Measurements from ENCODE around the gene MLLT6. TPM values are rescaled to one million over a fixed set of nuclear protein-coding genes. Genes with fewer than 3 reads are reported as not detected.

MLLT6 gene
- total and polyA plus RNA-seq, 2 of the 13 experiments (the other 11 are each of a cell fraction or from before 2014, with no cell fraction given): 50.7 to 69.5 TPM

DNA sequence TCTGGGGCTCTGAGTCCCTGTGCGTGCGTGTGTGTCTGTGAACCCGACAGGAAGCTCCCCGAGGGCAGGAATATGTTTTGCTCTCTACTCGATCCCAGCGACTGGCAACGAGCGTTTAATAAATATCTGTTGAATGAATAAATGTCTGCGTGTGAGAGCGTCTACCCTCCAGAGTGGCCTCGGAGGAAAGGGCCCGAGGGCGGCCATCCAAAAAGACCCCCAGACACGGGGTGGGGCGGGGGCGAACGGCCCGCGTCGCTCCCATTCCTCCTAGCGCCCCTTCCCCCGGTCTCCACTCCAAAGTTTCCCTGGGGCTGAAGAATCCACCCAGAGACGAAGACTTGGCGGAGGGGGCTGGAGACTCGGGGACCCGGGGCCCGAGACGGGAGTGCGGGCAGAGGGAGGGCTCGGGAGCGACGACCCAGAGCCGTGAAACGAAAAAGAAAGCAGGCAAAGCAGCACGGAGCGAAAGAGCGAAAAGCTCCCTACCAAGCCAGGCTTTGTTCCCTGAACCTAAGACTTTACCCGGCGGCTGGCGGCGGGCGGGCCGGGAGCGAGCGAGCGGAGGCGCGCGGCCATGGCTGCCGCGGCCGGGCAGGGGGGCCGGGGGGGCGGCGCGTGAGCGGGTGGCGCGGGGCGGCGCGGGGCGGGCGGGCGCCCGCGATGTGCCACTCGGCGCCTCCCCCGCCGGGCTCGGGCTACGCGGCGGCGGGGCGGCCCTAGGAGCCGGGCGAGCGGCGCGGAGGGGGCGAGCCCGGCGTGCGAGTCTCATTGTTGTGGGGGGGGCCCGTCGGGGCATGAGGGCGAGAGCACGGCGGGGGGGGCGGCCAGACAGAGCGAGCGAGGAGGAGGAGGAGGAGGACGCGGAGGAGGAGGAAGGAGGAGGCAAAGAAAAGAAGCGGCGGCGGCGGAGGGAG, at the start of gene MLLT6 (continued):
- no peak for TF ChIP-seq NFIB (CRISPR knock-in tag; IDR thresholded peaks at IDR 0.05; ENCODE audit: borderline replicate concordance)
- TF ChIP-seq MXD4 (CRISPR knock-in tag; IDR thresholded peaks at IDR 0.05): no peak
- peak; percentile 31; the same call in 1 of the 2 replicates for TF ChIP-seq KLF6 (CRISPR knock-in tag; IDR thresholded peaks at IDR 0.05)
- TF ChIP-seq, protein P1, sequence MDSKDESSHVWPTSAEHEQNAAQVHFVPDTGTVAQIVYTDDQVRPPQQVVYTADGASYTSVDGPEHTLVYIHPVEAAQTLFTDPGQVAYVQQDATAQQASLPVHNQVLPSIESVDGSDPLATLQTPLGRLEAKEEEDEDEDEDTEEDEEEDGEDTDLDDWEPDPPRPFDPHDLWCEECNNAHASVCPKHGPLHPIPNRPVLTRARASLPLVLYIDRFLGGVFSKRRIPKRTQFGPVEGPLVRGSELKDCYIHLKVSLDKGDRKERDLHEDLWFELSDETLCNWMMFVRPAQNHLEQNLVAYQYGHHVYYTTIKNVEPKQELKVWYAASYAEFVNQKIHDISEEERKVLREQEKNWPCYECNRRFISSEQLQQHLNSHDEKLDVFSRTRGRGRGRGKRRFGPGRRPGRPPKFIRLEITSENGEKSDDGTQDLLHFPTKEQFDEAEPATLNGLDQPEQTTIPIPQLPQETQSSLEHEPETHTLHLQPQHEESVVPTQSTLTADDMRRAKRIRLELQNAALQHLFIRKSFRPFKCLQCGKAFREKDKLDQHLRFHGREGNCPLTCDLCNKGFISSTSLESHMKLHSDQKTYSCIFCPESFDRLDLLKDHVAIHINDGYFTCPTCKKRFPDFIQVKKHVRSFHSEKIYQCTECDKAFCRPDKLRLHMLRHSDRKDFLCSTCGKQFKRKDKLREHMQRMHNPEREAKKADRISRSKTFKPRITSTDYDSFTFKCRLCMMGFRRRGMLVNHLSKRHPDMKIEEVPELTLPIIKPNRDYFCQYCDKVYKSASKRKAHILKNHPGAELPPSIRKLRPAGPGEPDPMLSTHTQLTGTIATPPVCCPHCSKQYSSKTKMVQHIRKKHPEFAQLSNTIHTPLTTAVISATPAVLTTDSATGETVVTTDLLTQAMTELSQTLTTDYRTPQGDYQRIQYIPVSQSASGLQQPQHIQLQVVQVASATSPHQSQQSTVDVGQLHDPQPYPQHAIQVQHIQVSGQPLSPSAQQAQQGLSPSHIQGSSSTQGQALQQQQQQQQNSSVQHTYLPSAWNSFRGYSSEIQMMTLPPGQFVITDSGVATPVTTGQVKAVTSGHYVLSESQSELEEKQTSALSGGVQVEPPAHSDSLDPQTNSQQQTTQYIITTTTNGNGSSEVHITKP (CRISPR knock-in tag; IDR thresholded peaks at IDR 0.05; ENCODE audit: low read depth): no peak
- no peak for TF ChIP-seq MIER2 (CRISPR knock-in tag; IDR thresholded peaks at IDR 0.05)
- no peak; the same call in 1 of the 2 replicates for TF ChIP-seq ZNF790 (CRISPR knock-in tag; IDR thresholded peaks at IDR 0.05; ENCODE audit: borderline replicate concordance)
- 0 out of 2 replicates have a peak, but pooled peaks have one; percentile 0 for TF ChIP-seq THYN1 (CRISPR knock-in tag; IDR thresholded peaks at IDR 0.05; ENCODE audit: borderline replicate concordance, low read depth)
- 0 out of 2 replicates have a peak, but pooled peaks have one; percentile 24 for TF ChIP-seq U2AF2 (IDR thresholded peaks at IDR 0.05; ENCODE audit: low read depth, low read length)
- no peak for TF ChIP-seq PRMT3 (CRISPR knock-in tag; IDR thresholded peaks at IDR 0.05; ENCODE audit: borderline replicate concordance, low read depth)
- TF ChIP-seq TAF1 (CRISPR knock-in tag; IDR thresholded peaks at IDR 0.05): peak; percentile 37
- TF ChIP-seq, protein P2, sequence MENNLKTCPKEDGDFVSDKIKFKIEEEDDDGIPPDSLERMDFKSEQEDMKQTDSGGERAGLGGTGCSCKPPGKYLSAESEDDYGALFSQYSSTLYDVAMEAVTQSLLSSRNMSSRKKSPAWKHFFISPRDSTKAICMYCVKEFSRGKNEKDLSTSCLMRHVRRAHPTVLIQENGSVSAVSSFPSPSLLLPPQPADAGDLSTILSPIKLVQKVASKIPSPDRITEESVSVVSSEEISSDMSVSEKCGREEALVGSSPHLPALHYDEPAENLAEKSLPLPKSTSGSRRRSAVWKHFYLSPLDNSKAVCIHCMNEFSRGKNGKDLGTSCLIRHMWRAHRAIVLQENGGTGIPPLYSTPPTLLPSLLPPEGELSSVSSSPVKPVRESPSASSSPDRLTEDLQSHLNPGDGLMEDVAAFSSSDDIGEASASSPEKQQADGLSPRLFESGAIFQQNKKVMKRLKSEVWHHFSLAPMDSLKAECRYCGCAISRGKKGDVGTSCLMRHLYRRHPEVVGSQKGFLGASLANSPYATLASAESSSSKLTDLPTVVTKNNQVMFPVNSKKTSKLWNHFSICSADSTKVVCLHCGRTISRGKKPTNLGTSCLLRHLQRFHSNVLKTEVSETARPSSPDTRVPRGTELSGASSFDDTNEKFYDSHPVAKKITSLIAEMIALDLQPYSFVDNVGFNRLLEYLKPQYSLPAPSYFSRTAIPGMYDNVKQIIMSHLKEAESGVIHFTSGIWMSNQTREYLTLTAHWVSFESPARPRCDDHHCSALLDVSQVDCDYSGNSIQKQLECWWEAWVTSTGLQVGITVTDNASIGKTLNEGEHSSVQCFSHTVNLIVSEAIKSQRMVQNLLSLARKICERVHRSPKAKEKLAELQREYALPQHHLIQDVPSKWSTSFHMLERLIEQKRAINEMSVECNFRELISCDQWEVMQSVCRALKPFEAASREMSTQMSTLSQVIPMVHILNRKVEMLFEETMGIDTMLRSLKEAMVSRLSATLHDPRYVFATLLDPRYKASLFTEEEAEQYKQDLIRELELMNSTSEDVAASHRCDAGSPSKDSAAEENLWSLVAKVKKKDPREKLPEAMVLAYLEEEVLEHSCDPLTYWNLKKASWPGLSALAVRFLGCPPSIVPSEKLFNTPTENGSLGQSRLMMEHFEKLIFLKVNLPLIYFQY (CRISPR knock-in tag; IDR thresholded peaks at IDR 0.05; ENCODE audit: borderline replicate concordance): peak; percentile 75; the same call in 1 of the 2 replicates
- no peak for TF ChIP-seq ARNTL (CRISPR knock-in tag; IDR thresholded peaks at IDR 0.05)
- TF ChIP-seq, protein P3, sequence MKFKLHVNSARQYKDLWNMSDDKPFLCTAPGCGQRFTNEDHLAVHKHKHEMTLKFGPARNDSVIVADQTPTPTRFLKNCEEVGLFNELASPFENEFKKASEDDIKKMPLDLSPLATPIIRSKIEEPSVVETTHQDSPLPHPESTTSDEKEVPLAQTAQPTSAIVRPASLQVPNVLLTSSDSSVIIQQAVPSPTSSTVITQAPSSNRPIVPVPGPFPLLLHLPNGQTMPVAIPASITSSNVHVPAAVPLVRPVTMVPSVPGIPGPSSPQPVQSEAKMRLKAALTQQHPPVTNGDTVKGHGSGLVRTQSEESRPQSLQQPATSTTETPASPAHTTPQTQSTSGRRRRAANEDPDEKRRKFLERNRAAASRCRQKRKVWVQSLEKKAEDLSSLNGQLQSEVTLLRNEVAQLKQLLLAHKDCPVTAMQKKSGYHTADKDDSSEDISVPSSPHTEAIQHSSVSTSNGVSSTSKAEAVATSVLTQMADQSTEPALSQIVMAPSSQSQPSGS (CRISPR knock-in tag; IDR thresholded peaks at IDR 0.05): peak; percentile 60
- TF ChIP-seq MYC (CRISPR knock-in tag; IDR thresholded peaks at IDR 0.05; ENCODE audit: borderline replicate concordance): no peak
- TF ChIP-seq ZNF737 (CRISPR knock-in tag; IDR thresholded peaks at IDR 0.05; ENCODE audit: borderline replicate concordance): no peak
- TF ChIP-seq, protein P4, sequence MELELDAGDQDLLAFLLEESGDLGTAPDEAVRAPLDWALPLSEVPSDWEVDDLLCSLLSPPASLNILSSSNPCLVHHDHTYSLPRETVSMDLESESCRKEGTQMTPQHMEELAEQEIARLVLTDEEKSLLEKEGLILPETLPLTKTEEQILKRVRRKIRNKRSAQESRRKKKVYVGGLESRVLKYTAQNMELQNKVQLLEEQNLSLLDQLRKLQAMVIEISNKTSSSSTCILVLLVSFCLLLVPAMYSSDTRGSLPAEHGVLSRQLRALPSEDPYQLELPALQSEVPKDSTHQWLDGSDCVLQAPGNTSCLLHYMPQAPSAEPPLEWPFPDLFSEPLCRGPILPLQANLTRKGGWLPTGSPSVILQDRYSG (CRISPR knock-in tag; IDR thresholded peaks at IDR 0.05): peak; percentile 78; the same call in 1 of the 2 replicates
- TF ChIP-seq ZNF263 (CRISPR knock-in tag; IDR thresholded peaks at IDR 0.05): peak; percentile 70
- TF ChIP-seq ZFP36L2 (CRISPR knock-in tag; IDR thresholded peaks at IDR 0.05): 0 out of 2 replicates have a peak, but pooled peaks have one; percentile 40

Data from HepG2 (cell line).